NCI-H1105 (cell line): ENCODE data around the gene YOD1.
"Not testable (repeated sequence)": the region's sequence is repeated elsewhere in the genome, so short reads cannot be mapped to it uniquely, and the experiment has no call there.

Experiments used
- DNase-seq: peaks from one replicate; lab custom pipeline; 2025; lab: John Stamatoyannopoulos, UW

YOD1 gene

DNA sequence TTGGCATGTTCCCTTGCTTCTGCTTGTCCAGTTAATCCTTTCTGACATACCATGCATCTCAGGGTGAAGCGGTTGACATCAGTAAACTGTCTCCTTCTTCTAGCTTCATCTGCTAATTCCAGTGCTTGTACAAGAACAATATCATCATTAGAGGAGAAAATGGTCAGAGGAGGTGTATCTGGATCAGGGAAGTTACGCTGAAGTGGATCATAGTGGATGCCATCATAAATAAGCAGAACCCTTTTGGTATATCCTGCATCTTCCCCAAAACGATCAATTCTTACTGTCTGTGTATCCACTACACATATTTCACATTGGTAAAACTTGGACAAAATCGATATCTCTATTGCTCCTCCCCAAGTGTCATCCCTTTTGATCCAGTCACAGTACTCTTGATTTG lies 2.0 kb downstream of the YOD1 start:
- DNase-seq: no peak

DNA sequence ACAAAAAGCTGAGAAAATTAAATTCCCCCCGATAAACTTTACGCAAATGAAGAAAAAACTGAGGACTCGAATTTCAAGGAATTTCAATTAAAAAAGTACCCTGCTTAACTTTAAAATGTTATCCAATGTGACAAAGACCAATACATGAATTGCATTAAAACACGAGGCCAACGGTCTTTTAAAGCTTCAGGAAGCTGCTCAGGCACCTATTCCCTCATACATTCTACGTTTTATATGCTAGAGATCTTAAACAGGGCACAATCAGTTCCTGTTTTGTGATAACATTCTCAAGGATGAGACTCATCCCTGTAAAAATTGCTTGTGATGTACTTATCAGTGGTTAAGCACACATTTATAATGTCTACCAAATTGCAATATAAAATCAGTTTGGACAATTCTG lies 3.0 kb downstream of the YOD1 start:
- DNase-seq: no peak

DNA sequence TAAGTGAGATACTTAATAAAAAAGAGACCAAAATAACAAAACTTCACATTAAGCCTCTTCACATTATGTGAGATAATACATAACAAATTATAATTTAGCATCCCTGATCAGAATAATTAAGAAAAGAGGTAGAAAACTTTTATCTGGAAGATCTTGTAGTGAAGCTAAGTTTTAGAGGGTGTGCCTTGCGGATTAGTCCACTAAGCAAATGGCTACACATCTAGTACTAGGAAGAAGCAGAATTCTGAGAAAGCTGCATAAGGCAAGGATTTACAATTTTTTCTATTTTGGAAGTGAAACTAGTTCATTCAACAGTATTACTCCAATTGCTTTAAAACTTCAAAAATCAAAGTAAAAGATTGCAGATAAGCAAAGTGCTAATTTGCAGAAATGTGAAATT lies 3.5 kb downstream of the YOD1 start:
- DNase-seq: no peak

DNA sequence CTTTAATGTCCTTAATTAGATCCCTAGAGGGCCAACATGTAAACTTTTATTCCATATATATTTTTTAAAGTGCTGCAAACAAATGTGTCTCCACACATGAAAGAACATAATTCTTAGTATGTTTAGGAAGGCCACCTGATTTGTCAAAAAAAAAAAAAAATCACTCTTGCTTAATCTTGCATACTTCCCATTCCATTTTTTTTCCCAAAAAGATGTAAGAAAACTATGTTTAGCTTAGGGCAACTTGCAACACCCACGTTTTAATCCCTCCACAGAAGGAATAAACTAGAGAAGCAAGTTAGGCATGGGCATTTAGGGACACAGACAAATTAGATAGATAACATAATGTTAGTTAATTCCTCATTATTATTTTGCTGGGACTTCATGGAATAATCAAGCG lies 5.6 kb downstream of the YOD1 start:
- DNase-seq: no peak

DNA sequence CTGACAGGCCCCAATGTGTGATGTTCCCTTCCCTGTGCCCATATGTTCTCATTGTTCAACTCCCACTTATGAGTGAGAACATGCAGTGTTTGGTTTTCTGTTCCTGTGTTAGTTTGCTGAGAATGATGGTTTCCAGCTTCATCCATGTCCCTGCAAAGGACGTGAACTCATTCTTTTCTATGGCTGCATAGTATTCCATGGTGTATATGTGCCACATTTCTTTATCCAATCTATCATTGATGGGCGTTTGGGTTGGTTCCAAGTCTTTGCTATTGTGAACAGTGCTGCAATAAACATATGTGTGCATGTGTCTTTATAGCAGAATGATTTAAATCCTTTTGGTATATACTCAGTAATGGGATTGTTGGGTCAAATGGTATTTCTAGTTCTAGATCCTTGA lies 9.6 kb downstream of the YOD1 start:
- not testable (repeated sequence) for DNase-seq

DNA sequence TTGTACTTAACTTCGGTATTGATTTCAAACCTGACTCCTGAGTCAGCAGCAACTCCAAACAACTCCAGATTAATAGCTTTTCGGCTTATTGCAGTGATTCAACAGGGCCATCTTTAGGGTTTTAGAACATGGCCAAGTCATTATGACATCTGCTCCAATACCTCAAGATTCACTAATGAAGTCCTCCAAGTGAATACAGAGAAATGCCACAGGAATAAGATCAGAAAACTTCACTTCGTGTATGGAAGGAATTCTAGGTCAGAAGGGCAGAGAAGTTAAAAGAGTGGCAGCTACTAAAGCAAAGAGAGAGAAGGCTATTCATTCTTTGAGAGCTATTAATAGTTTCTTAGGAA lies 10.9 kb downstream of the YOD1 start:
- no peak for DNase-seq

DNA sequence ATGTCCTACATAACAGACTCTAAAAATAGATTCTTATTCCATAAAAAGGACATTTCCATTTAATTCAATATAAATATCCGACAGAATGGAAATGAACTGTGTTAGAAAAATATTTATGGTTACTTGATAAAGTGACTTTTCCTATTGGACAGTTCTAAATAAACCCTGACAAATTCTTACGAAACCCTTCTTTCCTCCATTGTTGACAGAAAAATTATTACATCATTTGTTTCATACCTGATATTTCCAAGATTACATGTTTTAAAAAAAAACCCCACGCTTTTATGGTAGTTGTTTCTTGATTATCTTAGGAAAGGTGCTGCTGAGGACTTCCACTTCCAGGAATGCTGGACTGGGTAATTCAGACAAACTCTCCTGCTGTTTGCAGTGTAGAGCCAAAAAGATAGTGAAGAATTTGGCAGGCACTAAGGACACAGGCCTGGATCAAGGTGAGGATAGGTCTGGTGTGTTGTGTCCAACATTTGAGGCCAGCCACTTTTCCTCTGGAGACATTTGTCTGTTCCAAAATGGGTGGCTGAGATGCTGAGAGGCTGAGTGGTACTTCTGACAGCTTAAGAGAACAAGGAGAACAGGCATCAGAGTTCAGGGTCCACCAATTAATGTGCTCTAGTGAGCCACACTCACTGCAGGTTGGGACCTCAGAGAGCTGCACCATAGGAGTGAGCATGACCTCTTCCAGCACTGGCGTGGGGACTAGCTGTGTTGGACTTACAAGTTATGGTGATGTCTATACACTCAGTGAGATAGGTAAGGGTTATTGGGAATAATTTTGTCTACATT lies 11.4 kb downstream of the YOD1 start:
- no peak for DNase-seq

DNA sequence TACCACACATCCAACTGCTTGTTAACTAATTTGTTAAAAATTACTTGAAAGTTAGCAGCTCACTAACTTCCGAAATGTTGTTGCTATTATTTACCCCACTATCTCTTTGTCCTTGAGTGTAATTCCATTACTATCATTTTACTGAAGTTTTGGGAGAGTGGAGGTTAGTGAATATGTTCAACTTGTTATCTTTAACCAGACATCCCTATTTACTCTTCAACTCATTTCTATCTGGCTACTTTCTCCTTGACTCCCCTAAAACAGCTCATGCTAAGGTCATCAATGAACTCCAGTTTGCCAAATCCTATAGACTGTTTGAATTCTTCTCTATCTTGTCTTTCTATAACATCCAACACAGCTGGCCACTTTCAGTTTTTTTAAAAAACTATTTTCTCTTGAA lies 14.1 kb downstream of the YOD1 start:
- no peak for DNase-seq

DNA sequence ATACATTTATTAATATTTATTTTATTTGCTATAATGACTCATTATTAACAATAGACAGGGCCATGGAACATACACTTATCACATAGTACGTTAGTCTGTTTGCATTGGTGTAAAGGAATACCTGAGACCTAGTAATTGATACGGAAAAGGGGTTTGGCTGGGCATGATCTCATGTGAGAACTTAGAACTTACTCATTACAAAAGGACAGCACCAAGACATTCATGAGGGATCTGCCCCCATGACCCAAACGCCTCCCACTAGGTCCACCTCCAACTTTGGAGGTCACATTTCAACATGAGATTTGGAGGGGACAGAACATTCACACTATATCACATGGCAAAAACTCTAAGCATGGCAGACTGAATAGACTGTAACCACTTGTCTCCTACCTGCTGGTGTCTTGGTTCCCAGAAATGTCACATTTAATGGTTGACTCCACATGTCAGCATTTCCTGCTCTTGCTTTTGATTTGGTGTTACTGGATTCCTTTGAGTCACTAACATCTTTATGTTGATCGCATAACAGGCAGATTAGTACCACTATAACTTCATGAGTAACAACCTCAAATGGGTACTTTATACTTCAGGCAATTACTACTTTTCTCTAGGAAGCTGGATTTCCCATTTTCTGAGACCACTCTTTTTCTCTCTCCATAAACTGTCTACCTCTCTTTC lies 15.0 kb downstream of the YOD1 start:
- no peak for DNase-seq

DNA sequence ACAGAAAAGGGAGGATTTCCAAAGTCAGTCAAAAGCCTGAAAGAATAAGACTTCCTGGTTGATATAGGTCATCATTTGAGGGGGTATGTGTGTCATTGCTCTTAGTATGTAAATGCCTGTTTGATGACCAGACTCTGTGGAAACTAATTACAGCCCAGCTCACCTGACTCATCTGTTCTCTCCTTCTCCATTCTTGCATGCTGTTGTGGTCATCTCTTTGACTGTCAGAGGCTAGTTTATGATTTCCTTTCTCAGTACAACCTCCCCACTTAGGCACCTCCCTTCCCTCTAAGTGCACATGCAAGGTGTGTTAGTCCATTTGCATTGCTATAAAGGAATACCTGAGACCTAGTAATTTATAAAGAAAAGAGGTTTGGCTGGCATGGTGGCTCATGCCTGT lies 16.0 kb downstream of the YOD1 start:
- DNase-seq: no peak

DNA sequence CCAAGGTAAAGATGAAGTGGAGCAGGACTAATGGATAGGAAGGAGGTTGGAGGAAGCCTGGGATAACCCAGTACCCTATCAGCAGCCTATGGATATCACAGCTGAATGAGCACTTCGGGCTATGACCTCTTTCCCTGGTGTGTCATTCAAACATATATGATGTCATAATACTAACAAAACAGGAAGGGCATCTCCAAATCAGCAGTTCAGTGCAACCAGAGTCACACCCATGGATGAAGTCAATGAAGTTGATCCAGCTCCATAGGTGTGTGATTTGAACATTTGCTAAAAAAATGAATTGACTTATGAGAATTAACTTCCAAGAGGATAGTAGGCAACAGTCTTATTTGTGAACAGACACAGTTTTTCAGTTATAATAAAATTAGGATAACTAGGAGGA lies 16.8 kb downstream of the YOD1 start:
- DNase-seq: no peak

DNA sequence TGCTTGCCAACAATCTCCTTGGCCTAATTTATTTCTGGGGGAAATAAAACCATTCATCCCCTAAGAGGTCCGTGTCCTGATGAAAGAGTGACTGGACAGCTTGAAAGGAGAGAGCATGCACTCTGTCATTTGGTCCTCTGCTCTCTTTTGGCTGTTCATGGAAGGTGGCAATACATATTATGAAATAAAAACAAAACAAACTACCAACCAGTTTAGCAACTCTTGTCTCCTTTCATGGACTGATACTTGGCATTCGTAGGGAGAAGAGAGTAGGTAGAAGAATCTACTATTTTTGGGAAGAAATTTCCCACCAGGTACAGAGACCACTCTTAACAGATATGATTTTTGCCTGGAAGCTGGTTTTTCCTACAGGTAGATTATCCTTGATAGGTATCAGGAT lies 17.7 kb downstream of the YOD1 start:
- no peak for DNase-seq

DNA sequence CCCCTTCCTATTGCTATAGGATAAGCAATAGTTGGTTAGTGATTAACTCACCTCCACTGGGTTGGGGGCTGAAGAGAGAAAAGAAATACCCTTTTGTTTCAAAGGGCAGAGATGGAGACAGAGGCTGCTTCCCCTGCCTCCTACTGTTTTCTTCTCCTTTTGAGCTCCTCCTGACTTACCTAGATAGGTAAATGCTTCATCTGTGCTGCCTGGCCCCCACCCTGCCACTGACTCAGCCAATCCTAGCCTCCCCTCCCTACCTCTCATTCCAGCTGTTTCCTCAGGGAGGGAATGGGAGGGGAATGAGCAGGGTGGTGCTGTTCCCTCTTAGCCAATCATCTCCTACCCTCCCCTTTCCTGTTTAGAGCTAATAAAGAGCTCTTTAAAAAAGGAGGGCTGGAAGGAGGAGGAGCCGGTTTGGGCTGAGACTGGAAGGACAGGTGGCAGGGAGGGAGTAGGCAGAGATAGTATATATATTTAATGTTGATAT lies 18.4 kb downstream of the YOD1 start, which contains the start of gene C1orf116:
Gene C1orf116, minus strand, starts transcription at position 229 of the 490 bp plus-strand sequence. CDS start 5,158 bp downstream, outside the sequence.
- peak; percentile 85 for DNase-seq

DNA sequence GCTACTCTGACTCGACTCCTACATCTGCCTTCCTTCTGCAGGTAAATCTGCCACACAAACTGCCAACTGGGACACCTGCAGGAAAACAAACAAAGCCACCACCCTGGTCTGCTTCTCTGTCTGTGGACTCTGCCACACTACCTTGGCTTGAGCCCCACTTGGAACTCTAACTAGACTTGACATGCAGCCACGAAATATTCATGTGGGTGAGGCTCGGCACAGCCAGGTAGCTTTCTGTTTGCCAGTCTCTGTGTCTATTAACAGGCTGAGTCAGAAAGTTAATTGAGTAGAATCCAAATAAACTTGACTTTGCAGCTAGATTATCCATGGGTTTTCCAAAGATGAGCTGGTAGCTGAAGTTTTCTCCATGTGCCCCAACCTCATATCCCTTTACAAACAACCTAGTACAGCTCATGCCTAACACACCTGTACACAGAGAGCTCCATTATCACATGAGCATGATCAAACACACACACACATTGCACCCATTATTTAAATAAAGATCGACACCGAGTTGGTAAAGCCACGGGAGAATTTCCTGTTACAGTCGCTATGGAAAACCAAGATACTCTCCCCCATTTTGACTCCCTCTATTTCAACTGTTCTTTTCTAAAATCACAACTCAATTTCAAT lies 19.3 kb downstream of the YOD1 start:
- peak; percentile 13 for DNase-seq

DNA sequence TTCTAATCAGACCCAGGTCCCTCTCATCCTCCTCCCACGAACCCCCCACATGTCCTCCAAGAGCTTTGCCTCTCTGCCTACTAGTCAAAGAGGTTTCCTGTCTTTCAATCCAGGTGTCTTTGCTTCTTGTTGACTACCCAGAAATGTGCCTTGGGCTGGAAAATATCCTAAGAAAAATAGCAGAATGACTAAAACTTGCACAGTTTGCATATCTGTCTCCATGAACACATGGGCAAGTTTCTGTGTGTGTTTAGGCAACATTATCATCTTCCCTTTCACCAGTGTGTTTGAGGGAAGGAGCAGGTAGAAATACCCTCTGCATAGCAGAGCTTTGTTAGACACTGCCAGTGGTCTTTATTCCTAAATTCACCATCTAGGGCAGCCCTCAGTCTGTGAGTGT lies 20.0 kb downstream of the YOD1 start:
- no peak for DNase-seq

DNA sequence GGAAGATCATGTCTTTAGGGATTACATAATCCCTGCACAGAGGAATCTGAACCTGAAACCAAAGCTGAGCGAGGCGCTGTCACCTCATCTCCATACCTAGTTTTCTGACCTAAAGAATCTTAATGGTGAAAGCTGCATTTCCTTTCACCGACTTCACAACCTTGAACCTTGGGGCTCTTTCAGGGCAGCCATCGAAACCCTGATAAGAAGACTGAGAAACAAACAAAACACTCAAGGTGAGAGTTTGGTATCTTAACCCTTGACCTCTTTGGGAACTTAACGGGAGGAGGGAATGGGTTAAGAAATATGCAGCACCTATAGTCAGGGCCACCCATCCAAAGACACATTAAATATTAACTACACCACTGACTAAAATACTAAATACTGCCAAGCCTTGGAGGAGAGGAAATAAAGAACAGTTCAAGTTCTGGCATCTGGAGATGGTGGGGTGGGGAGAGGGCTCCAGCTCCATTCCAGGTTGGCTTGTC lies 20.4 kb downstream of the YOD1 start:
- DNase-seq: no peak

DNA sequence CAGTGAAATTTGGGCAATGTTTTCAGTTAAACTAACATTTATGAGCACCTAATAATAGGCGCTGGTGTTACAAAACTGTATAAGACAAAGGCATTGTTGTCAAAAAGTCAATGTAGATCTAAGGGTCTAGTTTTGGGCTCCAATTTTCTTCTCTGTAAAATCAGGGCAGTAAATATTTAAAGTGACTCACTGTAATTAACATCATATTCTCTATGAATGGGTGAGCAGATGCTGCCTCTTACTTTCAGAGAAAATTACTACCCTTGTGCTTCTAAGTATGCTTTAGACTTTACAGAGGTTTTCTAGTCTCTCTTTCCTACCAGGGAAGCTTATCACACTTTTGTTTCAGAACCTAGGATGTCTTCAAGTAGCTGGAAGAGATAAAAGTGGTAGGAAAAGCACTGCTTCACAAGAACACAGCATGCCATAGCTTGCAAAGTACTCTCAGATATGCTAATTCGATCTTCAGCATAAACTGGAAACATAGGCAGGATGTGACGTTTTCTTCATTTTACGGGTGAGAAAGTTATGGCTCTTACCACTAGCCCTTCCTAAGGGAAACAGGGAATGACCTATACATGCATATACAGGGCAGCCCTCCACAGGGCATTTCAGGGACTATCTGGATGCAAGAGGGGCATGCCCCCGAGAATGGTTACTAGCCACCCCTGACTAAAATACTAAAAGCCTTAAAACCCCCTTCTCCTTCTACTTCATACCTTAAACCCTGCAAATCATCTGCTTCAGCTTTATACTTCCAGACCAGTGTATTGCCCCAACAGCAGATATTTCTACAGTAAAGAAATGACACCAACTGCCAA lies 21.1 kb downstream of the YOD1 start:
- peak; percentile 8 for DNase-seq

DNA sequence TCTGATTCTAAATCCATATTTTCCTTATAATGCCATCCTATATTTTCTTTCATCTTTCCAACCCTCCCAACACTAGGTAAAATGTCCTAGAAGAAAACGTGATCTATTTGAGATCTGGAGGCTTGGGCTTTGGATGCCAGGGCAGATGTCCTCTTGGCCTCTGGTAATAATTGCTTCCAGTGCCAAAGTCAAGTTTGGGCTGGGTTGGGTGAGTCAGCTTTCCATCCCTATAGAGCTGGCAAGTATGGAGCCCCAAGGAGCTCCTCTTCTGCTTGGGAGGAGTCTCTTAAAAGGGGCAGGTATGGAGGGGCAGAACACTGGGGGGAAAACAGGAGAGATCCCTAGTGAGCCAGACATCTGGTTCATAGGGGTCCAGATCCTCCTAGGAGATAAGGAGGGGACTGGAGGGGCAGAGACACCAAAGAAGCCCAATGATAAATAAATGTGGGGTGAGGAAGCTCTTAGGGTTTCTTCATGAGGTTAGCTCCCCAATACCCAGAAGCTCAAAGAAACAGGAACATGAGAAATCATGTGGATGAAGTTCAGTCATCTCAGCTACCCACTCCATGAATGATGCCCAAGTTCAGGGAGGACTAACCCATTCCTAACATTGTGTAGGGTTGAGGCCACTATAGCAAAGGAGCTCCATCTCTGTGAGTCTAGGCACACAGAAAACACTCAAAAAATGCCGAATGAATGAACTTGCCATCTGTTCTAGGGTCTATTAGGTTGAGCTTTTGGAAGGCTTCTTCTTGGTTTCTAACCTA lies 21.9 kb downstream of the YOD1 start:
- no peak for DNase-seq

DNA sequence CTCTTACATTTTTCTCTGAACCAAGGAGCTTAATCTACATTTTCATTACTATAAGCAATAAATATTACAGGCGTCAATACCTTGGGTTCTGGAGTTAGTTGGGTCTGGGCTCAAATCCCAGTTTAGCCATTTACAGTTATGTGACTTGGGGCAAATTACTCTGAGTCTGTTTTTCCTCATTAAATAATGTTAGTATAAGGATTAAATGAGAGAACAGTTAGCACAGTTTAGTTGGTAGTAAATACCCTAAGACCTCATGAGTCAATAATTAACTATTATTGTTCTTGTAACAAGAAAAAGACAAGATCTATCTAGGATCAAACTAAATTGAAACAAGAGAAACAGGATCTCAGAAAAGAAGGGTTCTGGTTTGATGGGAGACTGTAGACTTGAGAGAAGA lies 23.1 kb downstream of the YOD1 start:
- DNase-seq: no peak

DNA sequence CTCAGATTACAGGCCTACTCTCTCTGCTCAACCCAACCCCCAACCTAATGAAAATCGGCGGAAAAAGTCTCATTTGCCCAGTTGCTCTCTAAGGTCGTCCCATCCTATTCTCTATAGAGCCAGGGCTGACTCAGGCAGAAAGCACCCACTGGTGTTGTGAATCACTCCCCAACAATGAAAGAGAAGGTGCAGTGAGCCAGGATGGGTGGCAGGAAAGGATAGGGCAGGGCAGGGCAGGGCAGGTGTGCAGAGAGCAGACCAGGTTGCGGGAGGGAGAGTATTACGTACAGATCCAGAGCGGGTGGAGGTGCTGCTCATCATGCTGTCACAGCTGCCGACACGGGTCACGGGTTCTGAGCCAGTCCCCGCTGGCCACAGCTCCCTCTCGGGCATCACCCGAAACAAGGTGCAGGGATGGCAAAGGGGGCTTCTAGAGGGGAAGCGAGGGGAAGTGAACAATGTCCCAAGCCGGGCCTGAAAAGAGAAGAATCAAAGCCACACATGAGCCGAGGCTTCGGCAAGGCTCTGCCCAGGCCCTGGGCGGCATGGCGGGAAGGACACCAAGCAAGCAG lies 23.7 kb downstream of the YOD1 start:
- no peak for DNase-seq

DNA sequence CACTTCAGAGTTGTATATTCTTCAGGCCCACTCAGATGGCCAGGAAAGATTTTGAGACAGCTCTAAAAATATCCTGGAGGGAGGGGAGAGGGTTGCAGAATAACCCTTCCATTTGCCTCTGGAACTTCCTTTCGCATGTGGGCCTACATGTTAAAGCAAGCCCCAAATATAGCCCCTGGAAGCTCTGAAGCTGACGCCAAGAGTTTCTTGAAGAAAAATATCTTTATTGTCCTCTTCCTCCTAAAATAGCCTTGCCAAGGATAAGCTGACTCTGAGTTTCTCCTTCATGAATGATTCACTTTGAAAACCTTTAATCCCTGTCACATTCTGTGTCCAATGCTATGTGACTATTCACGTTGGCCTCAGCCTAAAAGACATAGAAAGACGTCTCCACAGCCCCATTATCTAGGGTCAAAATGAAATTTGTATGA lies 24.9 kb downstream of the YOD1 start:
- no peak for DNase-seq
